GM21619 (cell line): ENCODE measurements around the gene TMEM63B.
"Not testable (repeated sequence)": the region's sequence is repeated elsewhere in the genome, so short reads cannot be mapped to it uniquely, and the experiment has no call there.

Experiments used
- ATAC-seq: cut with Tn5 transposase; IDR thresholded peaks from one replicate; pipeline ENCODE4 v1.9.1; 2021; ENCODE audit not compliant: unreplicated experiment

TMEM63B gene

DNA sequence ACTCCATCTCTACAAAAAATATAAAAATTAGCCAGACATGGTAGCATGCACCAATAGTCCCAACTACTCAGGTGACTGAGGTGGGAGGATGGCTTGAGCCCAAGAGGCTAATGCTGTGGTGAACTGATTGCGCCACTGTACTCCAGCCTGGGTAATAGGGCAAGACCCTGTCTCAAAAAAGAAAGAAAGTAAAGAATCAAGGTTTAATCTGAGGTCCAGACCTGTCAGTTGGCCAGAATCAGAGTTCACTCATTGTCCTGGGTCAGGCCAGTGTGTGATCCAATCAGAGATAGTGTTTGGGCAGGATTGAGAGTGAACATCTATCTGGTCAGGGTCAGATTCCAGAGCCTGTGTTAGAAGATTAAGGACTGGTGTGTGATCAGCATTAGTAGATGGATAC, 15.5 kb downstream of the TMEM63B start:
- ATAC-seq, result no peak

DNA sequence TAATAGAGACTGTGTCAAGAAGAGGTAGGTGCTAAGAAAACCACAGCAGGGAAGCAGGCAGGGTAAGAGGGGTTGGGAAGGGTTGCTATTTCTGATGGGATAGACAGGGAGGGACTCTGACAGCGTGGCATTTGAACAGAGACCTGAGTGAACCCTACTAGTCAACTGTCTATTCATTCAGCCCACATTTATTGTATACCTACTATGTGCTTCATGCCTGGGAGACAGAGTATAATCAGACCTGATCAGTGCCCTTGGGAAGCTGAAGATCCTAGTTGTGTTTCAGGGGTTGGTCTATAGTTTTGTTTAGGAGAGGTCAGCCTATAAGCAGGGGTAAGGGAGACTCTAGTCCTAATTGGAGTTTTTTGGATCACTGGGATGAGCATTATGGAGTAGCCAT, 16.4 kb downstream of the TMEM63B start:
- no peak for ATAC-seq

DNA sequence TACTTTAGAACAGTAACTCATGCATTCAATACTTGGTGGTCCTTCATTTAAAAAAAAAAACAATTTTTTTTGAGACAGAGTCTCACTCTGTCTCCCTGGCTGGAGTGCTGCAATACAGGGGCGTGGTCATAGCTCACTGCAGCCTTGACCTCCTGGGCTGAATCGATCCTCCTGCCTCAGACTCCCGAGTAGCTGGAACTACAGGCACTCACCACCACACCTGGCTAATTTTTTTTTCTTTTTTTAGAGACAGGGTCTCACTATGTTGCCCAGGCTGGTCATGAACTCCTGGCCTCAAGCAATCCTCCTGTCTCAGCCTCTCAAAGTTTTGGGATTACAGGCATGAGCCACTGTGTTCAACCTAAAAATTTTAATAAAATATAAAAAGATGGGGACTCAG, 17.2 kb downstream of the TMEM63B start:
- not testable (repeated sequence) for ATAC-seq

DNA sequence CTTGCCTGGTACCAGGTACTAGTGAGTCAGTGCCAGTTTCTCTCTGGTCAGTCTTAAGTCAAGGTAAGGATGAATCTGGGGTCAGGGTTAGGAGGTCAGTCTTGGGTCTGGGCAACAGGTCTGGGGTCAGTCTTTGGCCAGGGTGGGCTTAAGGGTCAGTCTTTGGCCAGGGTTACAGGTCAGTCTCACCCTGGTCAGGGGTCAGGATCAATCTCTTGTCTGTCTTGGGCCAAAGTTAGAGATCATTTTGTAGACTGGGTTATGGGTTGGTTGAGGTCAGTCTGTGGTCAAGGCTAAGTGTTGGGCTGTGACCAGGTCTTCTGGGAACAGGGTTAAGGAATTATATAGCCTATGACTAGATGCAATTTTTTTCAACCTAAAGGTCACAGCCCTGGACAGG, 18.5 kb downstream of the TMEM63B start:
- ATAC-seq, result no peak

DNA sequence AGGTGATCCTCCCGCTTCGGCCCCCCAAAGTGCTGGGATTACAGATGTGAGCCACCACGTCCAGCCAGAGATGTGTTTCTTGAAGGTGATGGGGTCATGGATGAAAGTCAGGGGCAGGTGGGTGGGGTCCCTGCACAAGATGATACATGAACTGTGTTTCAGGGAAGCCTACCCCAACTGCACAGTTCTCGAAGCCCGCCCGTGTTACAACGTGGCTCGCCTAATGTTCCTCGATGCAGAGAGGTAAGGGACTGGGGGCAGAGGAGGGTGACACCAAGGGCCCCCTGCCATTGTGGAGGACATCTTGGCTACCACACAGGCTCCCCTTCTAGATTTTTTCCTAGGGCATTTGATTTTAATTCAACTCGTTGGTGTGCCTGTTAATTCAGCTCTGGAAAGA, 19.3 kb downstream of the TMEM63B start:
- ATAC-seq, result no peak

DNA sequence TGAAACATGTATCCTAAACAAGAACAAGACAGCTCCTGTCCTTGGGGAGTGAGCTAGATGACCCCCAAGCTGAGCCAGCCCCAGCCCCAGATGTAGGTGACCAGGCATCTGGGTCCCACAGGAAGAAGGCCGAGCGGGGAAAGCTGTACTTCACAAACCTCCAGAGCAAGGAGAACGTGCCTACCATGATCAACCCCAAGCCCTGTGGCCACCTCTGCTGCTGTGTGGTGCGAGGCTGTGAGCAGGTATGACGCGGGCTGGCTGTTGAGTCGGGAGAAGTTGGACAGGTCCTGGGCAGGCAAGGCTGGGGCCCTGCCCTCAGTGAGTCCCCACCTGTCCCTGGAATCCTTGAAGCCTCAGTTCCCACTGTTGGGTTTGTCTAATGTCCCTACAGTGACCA, 19.9 kb downstream of the TMEM63B start:
- ATAC-seq, result no peak

DNA sequence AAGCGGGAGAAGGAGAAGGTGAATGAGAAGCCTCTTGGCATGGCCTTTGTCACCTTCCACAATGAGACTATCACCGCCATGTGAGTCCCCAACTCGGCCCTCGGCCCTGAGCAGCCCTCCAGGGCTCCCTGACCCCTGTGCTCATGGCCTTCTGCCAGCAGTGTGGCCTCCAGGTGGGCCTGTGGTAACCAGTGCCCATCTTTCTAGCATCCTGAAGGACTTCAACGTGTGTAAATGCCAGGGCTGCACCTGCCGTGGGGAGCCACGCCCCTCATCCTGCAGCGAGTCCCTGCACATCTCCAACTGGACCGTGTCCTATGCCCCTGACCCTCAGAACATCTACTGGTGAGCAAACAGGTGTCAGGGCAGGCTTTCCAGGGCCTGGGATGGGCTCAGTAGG, 21.0 kb downstream of the TMEM63B start:
- ATAC-seq, result no peak

DNA sequence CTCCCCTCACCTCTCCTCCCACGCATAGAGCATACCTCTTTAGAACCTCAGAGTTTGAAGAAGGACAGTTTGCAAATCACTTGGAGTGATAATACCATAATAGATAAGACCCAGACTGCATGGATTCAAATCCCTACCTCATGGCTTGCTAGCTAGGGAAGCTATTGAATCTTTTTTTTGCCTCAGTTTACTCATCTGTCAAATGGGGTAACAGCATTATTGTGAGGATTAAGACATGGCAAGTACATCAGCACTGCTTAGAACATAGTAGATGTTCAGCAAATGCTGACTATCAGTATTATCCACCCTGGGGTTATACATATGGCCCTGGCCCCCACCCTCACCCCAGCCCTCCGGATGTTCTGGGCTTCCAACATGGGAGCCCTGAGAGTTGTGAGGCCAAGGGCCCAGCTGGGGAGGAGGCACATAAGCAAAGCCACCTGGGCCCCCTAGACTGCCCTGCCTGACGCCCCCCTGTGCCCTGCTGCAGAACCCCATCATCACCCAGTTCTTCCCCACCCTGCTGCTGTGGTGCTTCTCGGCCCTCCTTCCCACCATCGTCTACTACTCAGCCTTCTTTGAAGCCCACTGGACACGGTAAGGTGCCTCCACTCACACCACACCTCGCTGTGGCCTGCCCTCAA, 22.1 kb downstream of the TMEM63B start:
- no peak for ATAC-seq

DNA sequence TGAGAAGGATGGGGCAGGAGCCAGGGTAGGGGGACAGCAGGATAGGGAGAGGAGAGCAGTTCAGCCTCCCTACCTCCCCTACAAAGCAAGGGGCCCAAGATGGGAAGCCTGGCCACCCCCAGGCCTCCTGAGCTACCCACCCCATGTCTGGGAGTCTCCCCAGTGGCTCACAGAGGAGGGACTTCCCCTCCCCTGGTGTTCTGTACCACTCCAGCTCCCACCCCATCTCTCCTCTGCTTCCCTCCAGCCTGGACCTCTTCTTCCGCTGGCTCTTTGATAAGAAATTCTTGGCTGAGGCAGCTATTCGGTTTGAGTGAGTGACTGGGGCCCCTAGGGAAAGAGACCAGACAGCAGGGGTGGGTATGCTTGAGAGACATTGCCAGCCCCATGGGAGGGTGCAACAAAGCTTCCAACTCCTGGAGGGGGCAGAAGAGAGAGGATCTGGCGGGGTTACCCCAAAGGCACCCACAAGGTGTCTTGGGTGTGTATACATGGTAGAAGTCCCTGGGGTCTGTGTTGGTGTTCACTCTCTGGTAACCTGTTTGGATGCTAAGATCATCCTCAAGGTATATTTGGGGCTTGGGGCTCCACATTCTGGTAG, 23.1 kb downstream of the TMEM63B start:
- ATAC-seq, result no peak

DNA sequence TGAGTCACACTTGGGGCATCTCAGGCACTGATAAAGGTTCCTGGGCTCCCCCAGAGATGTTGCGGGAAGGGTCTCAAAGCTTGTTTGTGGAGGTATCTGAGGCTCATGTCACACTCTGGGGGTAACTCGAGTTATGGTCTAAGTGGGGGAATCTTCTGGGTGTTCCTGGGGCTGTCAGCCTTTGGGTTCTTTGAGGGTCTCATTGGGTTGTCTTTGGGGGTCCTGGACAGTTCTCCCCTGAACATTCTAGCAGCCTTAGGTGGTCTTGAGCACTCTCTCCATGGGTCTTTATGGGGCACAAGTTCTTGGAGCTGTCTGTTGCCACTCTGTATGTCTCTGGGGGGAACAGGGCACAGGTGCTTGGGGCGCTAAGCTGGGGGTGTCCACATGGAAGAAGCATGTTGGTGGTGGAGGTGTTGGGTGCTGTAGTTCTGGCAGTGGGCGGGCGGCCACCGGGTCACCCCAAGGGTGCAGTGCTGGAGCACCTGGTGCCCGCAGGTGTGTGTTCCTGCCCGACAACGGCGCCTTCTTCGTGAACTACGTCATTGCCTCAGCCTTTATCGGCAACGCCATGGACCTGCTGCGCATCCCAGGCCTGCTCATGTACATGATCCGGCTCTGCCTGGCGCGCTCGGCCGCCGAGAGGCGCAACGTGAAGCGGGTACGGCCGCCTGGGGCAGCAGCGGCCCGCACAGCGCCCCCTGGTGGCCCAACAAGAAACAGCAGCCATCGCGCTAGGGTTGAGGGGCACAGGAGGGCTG, 24.2 kb downstream of the TMEM63B start:
- ATAC-seq, result peak; percentile 67

DNA sequence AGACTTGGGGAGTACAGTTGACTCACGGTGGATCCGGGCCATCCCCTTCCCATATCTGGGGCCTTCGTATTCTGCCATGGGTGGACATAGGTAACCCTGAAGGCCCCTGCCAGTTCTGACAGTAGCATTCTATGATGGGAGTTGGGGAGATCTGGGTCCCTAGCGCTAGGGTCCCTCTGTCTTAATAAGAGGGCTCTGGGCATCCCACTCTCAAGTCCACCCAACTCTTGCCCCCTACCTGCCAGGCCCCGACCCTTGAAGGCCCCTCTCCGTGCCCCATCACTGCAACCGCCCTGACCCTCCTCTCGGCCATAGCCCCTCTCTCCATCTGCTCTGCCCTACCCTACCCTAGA, 24.7 kb downstream of the TMEM63B start:
- no peak for ATAC-seq

DNA sequence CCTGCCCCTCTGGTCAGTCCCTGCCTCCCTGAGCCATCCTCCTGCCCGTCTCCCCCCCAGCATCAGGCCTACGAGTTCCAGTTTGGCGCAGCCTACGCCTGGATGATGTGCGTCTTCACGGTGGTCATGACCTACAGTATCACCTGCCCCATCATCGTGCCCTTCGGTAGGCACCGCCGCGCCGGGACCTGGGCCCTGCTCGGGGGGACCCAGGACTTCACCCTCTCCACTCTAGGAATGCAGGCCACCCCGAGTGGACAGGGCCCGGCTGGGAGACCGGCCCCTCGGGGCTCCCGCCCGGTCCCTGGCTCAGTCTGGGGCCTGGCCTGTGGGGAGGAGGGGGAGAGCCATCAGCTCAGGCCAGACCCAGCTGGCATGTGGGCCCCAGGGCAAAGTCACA, 25.2 kb downstream of the TMEM63B start:
- ATAC-seq, result no peak

DNA sequence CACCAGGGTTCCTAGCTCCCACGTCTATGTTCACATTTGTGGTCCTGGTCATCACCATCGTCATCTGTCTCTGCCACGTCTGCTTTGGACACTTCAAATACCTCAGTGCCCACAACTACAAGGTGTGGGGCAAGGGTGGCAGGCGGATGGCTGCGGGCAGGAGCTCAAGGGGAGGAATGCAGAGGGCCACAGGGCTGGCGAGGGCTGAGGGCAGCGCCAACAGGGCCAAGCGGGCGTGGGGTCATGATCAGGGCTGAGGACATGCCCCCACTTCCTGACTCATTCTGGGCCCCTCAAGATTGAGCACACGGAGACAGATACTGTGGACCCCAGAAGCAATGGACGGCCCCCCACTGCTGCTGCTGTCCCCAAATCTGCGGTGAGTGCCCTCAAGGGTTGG, 26.7 kb downstream of the TMEM63B start:
- ATAC-seq, result no peak

DNA sequence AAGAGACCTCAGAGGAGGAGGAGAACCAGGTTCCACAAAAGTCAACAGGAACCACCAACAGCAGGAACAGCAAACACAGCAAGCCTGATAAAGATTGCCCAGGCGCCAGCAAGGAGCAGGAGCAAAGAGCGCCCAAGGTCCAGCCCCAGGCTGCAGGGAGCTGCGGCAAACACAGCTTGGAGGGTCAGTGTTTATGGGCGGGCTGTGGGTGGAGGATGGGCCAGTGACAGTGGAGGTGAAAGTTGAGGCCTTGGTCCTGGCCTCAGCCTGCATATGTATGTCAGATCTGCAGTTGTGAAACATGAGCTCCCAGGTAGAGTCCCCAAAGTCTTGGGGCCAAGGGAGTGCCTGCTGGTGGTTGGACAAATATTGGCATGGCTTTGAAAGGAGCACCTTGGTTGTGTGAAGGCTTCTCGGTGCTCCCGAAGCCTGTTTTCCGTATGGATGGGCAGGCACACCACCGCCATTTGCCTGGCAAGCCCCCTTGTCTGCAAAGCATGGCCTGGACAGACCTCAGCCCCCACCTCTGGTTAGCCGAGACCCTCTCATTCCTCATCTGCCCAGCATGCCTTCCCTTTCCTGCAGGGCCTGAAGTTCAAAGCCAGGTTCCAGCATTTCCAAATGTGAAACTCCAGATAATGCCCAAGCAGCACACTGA, 29.3 kb downstream of the TMEM63B start:
- ATAC-seq, result no peak

DNA sequence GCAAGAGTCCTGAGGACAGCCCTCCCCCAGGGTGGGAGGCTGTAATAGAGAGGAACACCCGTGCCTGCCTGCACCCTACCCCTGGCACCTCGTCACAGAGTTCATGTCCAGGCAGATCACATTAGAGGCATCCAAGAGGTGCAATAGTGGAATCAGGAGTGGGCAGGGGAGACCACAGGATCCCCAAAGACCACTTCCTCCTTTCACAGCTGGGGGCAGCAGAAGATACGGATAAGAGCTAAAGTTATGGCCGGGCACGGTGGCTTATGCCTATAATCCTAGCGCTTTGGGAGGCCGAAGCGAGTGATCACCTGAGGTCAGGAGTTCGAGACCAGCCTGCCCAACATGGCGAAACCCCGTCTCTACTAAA, 29.8 kb downstream of the TMEM63B start:
- ATAC-seq, result no peak

DNA sequence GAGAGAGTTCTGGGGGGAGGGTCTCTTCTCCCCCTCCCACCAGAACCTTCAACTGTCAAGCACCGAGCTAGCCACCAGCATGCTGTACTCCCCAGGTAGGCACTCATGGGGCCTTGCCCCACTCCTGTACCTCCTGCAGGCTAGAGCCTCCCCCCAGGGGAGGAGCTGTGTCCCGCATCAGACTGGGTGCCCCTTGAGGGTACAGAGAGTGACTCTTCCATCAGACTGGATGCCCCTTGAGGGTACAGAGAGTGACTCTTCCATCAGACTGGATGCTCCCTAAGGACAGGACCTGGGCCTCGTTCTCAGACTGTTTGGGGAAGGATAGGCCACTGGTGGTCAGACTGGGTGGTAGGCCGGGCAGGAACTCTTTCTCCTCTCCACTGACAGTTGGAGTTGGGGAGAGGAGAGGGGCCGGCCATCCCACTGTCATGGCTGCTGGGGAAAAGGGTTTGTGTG, 31.4 kb downstream of the TMEM63B start, which contains the start of gene CAPN11:
Gene CAPN11, plus strand, starts transcription at position 51 of the 459 bp plus-strand sequence. Its CDS starts 29 bp downstream, at position 80.
- no peak for ATAC-seq

DNA sequence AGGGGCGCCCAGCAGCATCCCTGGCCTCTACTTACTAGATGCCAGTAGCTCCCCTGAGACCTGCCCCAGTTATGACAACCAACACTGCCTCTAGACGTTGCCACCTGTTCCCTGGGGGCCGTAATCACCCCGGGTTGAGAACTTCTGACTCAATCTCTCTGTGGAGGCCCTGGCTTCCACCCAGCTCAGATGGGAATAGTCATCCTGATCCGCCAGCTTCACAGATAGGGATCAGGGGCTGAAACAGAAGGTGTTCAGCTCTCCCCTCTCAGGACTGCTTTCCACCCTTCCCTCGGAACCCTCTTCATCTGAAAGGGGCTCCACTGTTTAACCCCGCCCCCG, 34.6 kb downstream of the TMEM63B start:
- no peak for ATAC-seq

DNA sequence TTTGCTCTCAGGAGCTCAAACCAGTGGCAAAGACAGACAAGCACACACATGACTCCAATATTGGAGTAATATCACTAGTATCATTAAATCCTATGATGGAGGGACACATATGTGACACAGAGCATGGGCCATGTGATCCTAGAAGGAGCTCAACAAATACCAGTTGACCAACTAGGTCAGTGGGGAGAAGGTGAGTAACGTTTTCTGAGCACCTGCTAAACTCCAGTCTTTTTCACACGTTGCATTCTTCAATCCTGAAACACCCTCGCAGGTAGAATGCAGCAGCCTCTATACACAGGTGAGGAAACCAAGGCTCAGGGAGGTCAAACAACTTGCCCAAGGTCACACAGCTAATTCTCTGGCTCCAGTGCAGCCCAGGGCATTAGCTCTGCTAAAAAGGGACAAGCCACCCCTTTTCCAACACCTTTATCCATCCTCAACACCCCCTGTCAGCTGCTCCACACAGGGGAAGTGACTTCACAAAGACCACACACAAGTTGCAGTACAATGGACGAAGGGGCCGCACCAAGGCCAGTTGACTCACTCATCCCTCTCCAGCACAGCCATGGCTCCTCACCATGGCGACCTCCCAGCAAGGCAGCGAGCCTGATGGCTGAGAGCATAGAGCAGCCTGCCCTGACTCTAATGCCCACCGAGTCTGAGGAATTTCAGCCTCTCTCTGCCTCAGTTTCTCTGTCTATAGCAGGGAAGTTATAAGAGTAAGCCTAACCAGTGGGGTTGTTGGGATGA, 35.7 kb downstream of the TMEM63B start:
- ATAC-seq, result no peak

DNA sequence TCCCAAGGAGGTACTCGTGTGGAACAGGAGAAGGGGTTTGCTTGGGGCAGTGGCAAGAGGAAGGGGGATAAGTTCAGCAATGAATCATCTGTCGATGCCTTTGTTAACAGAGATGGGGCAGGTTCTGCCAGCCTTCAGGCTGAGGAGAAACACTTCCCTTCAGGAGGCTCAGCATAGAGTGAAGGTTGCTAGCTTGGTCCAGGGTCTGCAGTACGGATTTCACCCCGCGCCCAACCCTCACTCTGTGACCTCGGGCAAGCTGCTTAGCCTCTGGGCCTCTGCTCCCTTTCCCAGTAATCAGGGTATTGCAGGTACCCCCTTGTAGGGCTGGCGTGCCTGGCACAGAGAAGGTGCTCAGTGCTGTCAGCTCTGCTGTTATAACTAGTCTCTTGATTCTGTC, 38.8 kb downstream of the TMEM63B start:
- no peak for ATAC-seq

DNA sequence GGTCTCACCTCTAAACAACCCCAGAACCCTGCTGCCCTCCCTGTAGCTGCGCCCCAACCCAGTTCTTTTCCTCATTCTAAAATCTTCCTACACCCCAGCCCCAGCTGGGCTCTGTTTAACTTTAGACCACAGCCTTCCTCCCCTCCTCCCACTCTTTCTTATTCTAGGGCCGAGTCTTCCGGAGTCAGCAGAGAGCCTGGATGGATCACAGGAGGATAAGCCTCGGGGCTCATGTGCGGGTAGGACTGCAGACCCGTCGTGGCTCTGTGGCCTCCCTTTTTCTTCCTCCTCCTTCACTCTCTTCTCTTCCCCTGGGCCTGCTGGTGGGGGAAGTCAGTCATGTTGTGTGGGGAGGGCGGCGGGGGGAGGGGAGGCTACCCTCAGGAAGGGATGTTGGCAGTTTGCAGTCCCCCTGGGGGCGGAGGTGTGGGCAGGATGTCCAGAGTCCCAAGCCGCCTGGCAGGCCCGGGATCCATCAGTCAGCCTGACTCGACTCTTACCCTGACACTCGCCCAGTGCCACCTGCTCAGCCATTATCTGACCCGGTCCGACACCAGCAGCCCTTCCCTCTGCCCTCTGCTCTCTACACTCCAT, 39.3 kb downstream of the TMEM63B start:
- no peak for ATAC-seq

DNA sequence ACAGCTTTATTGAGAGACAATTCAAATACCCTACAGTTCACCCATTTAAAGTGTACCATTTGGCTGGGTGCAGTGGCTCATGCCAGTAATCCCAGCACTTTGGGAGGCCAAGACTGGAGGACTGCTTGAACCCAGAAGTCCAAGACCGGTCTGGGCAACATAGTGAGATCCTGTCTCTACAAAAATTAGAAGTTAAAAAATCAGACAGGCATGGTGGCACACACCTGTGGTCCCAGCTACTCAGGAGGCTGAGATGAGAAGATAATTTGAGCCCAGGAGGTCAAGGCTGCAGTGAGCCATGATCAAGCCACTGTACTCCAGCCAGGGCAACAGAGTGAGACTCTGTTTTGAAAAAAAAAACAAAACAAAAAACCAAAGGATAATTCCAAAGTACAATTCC, 40.2 kb downstream of the TMEM63B start:
- ATAC-seq, result no peak
